Liver (tissue), 9 donors: ENCODE measurements around the gene TSPAN15. TPM values are rescaled to one million over a fixed set of nuclear protein-coding genes. Genes with fewer than 3 reads are reported as not detected.

Experiments used
- DNase-seq: peaks from one replicate; pipeline ENCODE4 v3.0.0-alpha.2; 2017; ENCODE audit warnings: low spot score
- H3K27ac ChIP-seq, 2 donors: one replicate each; pipeline ENCODE4 v1.7.0; 2013; ENCODE audit warnings: inconsistent platforms in 2 of 2, low read length in 2 of 2, control low read depth in 1 of 2, low read depth in 1 of 2, mild to moderate bottlenecking in 1 of 2
- H3K27me3 ChIP-seq, 4 donors: one replicate each; pipeline versions ENCODE4 v1.6.1 to v1.7.0; 2013; ENCODE audit warnings: low read length in 3 of 4, inconsistent platforms in 1 of 4, mild to moderate bottlenecking in 1 of 4, moderate library complexity in 1 of 4; ENCODE audit not compliant: control insufficient read depth in 4 of 4, insufficient read depth in 4 of 4
- H3K36me3 ChIP-seq, 4 donors: one replicate each; pipeline versions ENCODE4 v1.6.1 to v1.7.0; 2013; ENCODE audit warnings: low read length in 3 of 4, mild to moderate bottlenecking in 3 of 4, low read depth in 1 of 4, moderate library complexity in 1 of 4; ENCODE audit not compliant: control insufficient read depth in 4 of 4, insufficient read depth in 3 of 4
- H3K4me1 ChIP-seq, 4 donors: one replicate each; pipeline versions ENCODE4 v1.6.1 to v1.7.0; 2013; ENCODE audit warnings: low read length in 3 of 4, mild to moderate bottlenecking in 3 of 4, moderate library complexity in 1 of 4; ENCODE audit not compliant: control insufficient read depth in 4 of 4, insufficient read depth in 4 of 4
- H3K4me3 ChIP-seq, 3 donors: one replicate each; pipeline versions ENCODE4 v1.6.1 to v1.7.0; 2013; ENCODE audit warnings: low read length in 3 of 3, control low read depth in 1 of 3, low read depth in 1 of 3, mild to moderate bottlenecking in 1 of 3
- H3K9ac ChIP-seq, 2 donors: one replicate each; pipeline ENCODE4 v1.7.0; 2013; ENCODE audit warnings: low read length in 2 of 2, mild to moderate bottlenecking in 2 of 2, moderate library complexity in 2 of 2, control low read depth in 1 of 2, low read depth in 1 of 2
- H3K9me3 ChIP-seq, 4 donors: one replicate each; pipeline versions ENCODE4 v1.6.1 to v1.7.0; 2013; ENCODE audit warnings: low read length in 3 of 4; ENCODE audit not compliant: control insufficient read depth in 4 of 4
- ATF3 ChIP-seq: IDR thresholded peaks from 2 replicates; pipeline ENCODE4 v1.6.1; 2016; ENCODE audit warnings: antibody characterized with exemption
- EGR1 ChIP-seq, 2 donors: IDR thresholded peaks; 2 replicates each; pipeline ENCODE4 v1.6.1; 2016 to 2018; ENCODE audit warnings: antibody characterized with exemption in 2 of 2, low read depth in 2 of 2
- FOXA1 ChIP-seq: IDR thresholded peaks from 2 replicates; pipeline ENCODE4 v1.6.1; 2016; ENCODE audit warnings: antibody characterized with exemption
- FOXA2 ChIP-seq: IDR thresholded peaks from 2 replicates; pipeline ENCODE4 v1.6.1; 2016; ENCODE audit warnings: antibody characterized with exemption
- GABPA ChIP-seq, 2 donors: IDR thresholded peaks in 1 of 2; conservative IDR thresholded peaks in 1 of 2; 2 replicates each; pipeline ENCODE4 v1.6.1; 2016; ENCODE audit warnings: antibody characterized with exemption in 2 of 2, mild to moderate bottlenecking in 1 of 2, moderate library complexity in 1 of 2
- HNF4A ChIP-seq, 2 donors: conservative IDR thresholded peaks; 2 replicates each; pipeline ENCODE4 v1.6.1; 2016; ENCODE audit warnings: antibody characterized with exemption in 2 of 2, mild to moderate bottlenecking in 2 of 2
- HNF4G ChIP-seq: IDR thresholded peaks from 2 replicates; pipeline ENCODE4 v1.6.1; 2016; ENCODE audit warnings: antibody characterized with exemption
- JUND ChIP-seq, 2 donors: IDR thresholded peaks; 2 replicates each; pipeline ENCODE4 v1.6.1; 2016; ENCODE audit warnings: antibody characterized with exemption in 2 of 2
- MAX ChIP-seq: IDR thresholded peaks from 2 replicates; pipeline ENCODE4 v1.6.1; 2016; ENCODE audit warnings: antibody characterized with exemption
- NR2F2 ChIP-seq: IDR thresholded peaks from 2 replicates; pipeline ENCODE4 v1.6.1; 2016; ENCODE audit warnings: antibody characterized with exemption
- RAD21 ChIP-seq, 2 donors: IDR thresholded peaks; 2 replicates each; pipeline ENCODE4 v1.6.1; 2016; ENCODE audit warnings: antibody characterized with exemption in 2 of 2, mild to moderate bottlenecking in 2 of 2
- RXRA ChIP-seq, 2 donors: IDR thresholded peaks; 2 replicates each; pipeline ENCODE4 v1.6.1; 2017 to 2018; ENCODE audit warnings: antibody characterized with exemption in 2 of 2, mild to moderate bottlenecking in 1 of 2
- SP1 ChIP-seq: IDR thresholded peaks from 2 replicates; pipeline ENCODE4 v1.6.1; 2018; ENCODE audit warnings: antibody characterized with exemption, mild to moderate bottlenecking
- YY1 ChIP-seq: IDR thresholded peaks from 2 replicates; pipeline ENCODE4 v1.6.1; 2016; ENCODE audit warnings: antibody characterized with exemption, mild to moderate bottlenecking
- ZBTB33 ChIP-seq: IDR thresholded peaks from 2 replicates; pipeline ENCODE4 v1.6.1; 2016; ENCODE audit warnings: antibody characterized with exemption
- WGBS: extraction: QIAGEN DNeasy Blood & Tissue Kit; methylation state at CpG from one replicate; pipeline ENCODE4 v1.1.7; 2013; 5-methylcytosine and 5-hydroxymethylcytosine counted together
- polyA plus RNA-seq, 2 donors: library from polyadenylated mRNA; stranded (reverse) in 1 of 2; unstranded in 1 of 2; fragments of 200-250 nt in 1 of 2; fragments of >200 nt in 1 of 2; fragmentation: Nextera tagmentation in 1 of 2; extraction: Ambion mirVana in 1 of 2; gene quantifications; one replicate each; pipeline versions ENCODE4 v1.2.1 to v1.2.3, GENCODE V29; 2013 to 2015
- total RNA-seq, 2 donors: library from RNA; depleted of rRNA; stranded (reverse); fragments of >200 nt; gene quantifications; one replicate each; pipeline ENCODE4 v1.2.3, GENCODE V29; 2014
- TF ChIP-seq, protein P1 (sequence below): IDR thresholded peaks from 2 replicates; pipeline ENCODE4 v1.6.1; 2016; ENCODE audit warnings: antibody characterized with exemption, mild to moderate bottlenecking
- TF ChIP-seq, protein P2 (sequence below): fragments of 150-350 bp; IDR thresholded peaks from 2 replicates; pipeline ENCODE4 v1.5.1; 2017; ENCODE audit warnings: improper control_type of control experiment, low read depth, low read length; ENCODE audit not compliant: missing input control
- donor health status: healthy.
- donor health status: healthy.
- donor health status: healthy.
- donor health status: healthy.
- donor health status: healthy.

TSPAN15 gene
- total and polyA plus RNA-seq, 4 donors = 2.0 to 4.3 (median 3.3) TPM

- WGBS = 98% methylated on average over 2 of the region's 2 CpGs
- Histone ChIP-seq H3K4me1 (peaks cover 0 to 5% (median 3%) of the 10 kb centered on the region in 4 donors), H3K9me3 (no peaks in the 10 kb centered on the region), H3K9ac (no peak overlapping the region), H3K27me3 (no peaks in the 10 kb centered on the region), H3K4me3 (no peak overlapping the region), H3K36me3 (no peaks in the 10 kb centered on the region), H3K27ac (no peak overlapping the region)
- DNase-seq = no peak
- no peak for TF ChIP-seq ATF3
- TF ChIP-seq GABPA (IDR thresholded peaks at IDR 0.05 in 1 of 2, conservative IDR thresholded peaks at IDR 0.05 in 1 of 2) = no peak
- TF ChIP-seq JUND (IDR thresholded peaks at IDR 0.05) = no peak
- no peak for TF ChIP-seq HNF4G
- no peak for TF ChIP-seq FOXA2
Observed at GRCh38 chr10:69425041-69425440, 26.2 kb upstream of the TSPAN15 start.

GRCh38 chr10:69425511-69426298 is 25.6 kb upstream of the TSPAN15 start:
- TF ChIP-seq RAD21 (IDR thresholded peaks at IDR 0.05) (no peak), GABPA (IDR thresholded peaks at IDR 0.05 in 1 of 2, conservative IDR thresholded peaks at IDR 0.05 in 1 of 2) (no peak), HNF4A (conservative IDR thresholded peaks at IDR 0.05) (no peak), YY1 (no peak), ZBTB33 (no peak), JUND (IDR thresholded peaks at IDR 0.05) (no peak), EGR1 (IDR thresholded peaks at IDR 0.05; ENCODE audit: low read depth in 2 of 2) (no peak), MAX (no peak), FOXA1 (no peak), RXRA (IDR thresholded peaks at IDR 0.05) (peak in 1 of 2 donors; percentile 29), FOXA2 (peak; percentile 85), NR2F2 (no peak), HNF4G (no peak), SP1 (peak; percentile 26), ATF3 (peak; percentile 7)
- TF ChIP-seq, protein P1, sequence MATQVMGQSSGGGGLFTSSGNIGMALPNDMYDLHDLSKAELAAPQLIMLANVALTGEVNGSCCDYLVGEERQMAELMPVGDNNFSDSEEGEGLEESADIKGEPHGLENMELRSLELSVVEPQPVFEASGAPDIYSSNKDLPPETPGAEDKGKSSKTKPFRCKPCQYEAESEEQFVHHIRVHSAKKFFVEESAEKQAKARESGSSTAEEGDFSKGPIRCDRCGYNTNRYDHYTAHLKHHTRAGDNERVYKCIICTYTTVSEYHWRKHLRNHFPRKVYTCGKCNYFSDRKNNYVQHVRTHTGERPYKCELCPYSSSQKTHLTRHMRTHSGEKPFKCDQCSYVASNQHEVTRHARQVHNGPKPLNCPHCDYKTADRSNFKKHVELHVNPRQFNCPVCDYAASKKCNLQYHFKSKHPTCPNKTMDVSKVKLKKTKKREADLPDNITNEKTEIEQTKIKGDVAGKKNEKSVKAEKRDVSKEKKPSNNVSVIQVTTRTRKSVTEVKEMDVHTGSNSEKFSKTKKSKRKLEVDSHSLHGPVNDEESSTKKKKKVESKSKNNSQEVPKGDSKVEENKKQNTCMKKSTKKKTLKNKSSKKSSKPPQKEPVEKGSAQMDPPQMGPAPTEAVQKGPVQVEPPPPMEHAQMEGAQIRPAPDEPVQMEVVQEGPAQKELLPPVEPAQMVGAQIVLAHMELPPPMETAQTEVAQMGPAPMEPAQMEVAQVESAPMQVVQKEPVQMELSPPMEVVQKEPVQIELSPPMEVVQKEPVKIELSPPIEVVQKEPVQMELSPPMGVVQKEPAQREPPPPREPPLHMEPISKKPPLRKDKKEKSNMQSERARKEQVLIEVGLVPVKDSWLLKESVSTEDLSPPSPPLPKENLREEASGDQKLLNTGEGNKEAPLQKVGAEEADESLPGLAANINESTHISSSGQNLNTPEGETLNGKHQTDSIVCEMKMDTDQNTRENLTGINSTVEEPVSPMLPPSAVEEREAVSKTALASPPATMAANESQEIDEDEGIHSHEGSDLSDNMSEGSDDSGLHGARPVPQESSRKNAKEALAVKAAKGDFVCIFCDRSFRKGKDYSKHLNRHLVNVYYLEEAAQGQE = no peak
- TF ChIP-seq, protein P2, sequence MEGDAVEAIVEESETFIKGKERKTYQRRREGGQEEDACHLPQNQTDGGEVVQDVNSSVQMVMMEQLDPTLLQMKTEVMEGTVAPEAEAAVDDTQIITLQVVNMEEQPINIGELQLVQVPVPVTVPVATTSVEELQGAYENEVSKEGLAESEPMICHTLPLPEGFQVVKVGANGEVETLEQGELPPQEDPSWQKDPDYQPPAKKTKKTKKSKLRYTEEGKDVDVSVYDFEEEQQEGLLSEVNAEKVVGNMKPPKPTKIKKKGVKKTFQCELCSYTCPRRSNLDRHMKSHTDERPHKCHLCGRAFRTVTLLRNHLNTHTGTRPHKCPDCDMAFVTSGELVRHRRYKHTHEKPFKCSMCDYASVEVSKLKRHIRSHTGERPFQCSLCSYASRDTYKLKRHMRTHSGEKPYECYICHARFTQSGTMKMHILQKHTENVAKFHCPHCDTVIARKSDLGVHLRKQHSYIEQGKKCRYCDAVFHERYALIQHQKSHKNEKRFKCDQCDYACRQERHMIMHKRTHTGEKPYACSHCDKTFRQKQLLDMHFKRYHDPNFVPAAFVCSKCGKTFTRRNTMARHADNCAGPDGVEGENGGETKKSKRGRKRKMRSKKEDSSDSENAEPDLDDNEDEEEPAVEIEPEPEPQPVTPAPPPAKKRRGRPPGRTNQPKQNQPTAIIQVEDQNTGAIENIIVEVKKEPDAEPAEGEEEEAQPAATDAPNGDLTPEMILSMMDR = no peak
- H3K9ac ChIP-seq = no peak overlapping the region
- DNase-seq = no peak

More at GRCh38 chr10:69425511-69426298, 25.6 kb upstream of the TSPAN15 start:
- H3K27ac ChIP-seq = no peak overlapping the region
- no peak overlapping the region for H3K4me3 ChIP-seq
- H3K36me3 ChIP-seq = no peaks in the 10 kb centered on the region
- 40% methylated on average over 5 of the region's 5 CpGs for WGBS
- peaks cover 0 to 5% (median 3%) of the 10 kb centered on the region in 4 donors for H3K4me1 ChIP-seq
- no peaks in the 10 kb centered on the region for H3K27me3 ChIP-seq
- no peaks in the 10 kb centered on the region for H3K9me3 ChIP-seq
